Ovary (tissue), 3 donors: ENCODE measurements around the gene CASP9.

Source experiments
- EP300 ChIP-seq: sonication (generic); formaldehyde crosslinking; IDR thresholded peaks from one replicate; pipeline ENCODE4 v1.6.1; 2017; ENCODE audit warnings: antibody characterized with exemption
- TF ChIP-seq, protein P1 (sequence below), 3 donors: fragments of 450-650 bp in 2 of 3; fragments of 200-600 bp in 1 of 3; IDR thresholded peaks; one replicate each; pipeline versions ENCODE4 v1.5.1 to v1.8.0; 2016 to 2022; ENCODE audit warnings: antibody characterized with exemption in 3 of 3, mild to moderate bottlenecking in 1 of 3
- donor health status: DM: no; HTN: no; CAD: no.

- TF ChIP-seq, protein P1, sequence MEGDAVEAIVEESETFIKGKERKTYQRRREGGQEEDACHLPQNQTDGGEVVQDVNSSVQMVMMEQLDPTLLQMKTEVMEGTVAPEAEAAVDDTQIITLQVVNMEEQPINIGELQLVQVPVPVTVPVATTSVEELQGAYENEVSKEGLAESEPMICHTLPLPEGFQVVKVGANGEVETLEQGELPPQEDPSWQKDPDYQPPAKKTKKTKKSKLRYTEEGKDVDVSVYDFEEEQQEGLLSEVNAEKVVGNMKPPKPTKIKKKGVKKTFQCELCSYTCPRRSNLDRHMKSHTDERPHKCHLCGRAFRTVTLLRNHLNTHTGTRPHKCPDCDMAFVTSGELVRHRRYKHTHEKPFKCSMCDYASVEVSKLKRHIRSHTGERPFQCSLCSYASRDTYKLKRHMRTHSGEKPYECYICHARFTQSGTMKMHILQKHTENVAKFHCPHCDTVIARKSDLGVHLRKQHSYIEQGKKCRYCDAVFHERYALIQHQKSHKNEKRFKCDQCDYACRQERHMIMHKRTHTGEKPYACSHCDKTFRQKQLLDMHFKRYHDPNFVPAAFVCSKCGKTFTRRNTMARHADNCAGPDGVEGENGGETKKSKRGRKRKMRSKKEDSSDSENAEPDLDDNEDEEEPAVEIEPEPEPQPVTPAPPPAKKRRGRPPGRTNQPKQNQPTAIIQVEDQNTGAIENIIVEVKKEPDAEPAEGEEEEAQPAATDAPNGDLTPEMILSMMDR (IDR thresholded peaks at IDR 0.05), result no peak
- TF ChIP-seq EP300, result no peak
These were observed 17.3 kb upstream of the CASP9 start for GRCh38 chr1:15541231-15541792.
